Mucosa of stomach (tissue), 1 donor: ENCODE data around the gene MSRB3.

Experiments used
- H3K27me3 ChIP-seq: one replicate; pipeline ENCODE4 v1.7.0; 2013; ENCODE audit warnings: mild to moderate bottlenecking, low read length; ENCODE audit not compliant: control insufficient read depth, insufficient read depth
- H3K36me3 ChIP-seq: one replicate; pipeline ENCODE4 v1.7.0; 2013; ENCODE audit warnings: low read length; ENCODE audit not compliant: control insufficient read depth, insufficient read depth
- H3K4me1 ChIP-seq: one replicate; pipeline ENCODE4 v1.7.0; 2013; ENCODE audit warnings: mild to moderate bottlenecking, low read length; ENCODE audit not compliant: control insufficient read depth, insufficient read depth
- H3K4me3 ChIP-seq: one replicate; pipeline ENCODE4 v1.7.0; 2013; ENCODE audit warnings: low read length
- H3K9ac ChIP-seq: one replicate; pipeline ENCODE4 v1.7.0; 2013; ENCODE audit warnings: mild to moderate bottlenecking, low read length, moderate library complexity
- H3K9me3 ChIP-seq: one replicate; pipeline ENCODE4 v1.7.0; 2013; ENCODE audit warnings: mild to moderate bottlenecking, low read length, moderate library complexity; ENCODE audit not compliant: control insufficient read depth
- donor health status: Pancreatic carcinoma.

The MSRB3 gene

DNA sequence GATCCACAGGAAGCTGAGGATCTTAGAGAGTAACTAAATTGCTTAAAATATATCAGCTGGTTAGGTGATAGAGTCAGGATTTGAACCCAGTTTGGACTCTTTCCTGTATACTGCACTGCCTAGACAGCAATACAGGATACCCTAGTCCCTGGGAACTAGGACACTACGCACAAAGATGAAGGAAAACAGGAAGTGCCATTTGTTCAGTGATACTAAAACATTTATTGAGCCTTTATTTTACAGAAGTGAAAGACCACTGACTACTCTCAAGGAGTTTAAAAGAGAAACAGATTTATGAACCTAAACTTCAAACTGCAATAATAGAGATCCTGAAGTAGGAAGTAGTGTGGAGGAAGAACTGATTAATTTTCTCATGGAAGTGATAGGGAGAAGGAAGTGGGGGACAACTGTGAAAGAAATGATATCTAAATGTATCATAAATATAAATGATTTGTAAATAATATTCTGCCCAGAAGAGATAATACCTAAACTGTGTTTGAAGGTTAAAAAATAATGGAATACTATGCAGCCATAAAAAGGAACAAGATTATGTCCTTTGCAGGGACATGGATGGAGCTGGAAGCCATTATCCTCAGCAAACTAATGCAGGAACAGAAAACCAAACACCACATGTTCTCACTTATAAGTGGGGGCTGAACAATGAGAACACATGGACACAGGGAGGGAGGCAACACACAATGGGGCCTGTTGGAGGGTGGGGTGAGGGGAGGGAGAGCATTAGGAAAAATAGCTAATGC, 18.2 kb downstream of the MSRB3 start:
- H3K9me3 ChIP-seq, result no peaks in the 10 kb centered on the region
- no peak overlapping the region for H3K4me3 ChIP-seq
- H3K9ac ChIP-seq, result no peak overlapping the region
- H3K4me1 ChIP-seq, result no peaks in the 10 kb centered on the region
- no peaks in the 10 kb centered on the region for H3K36me3 ChIP-seq
- no peaks in the 10 kb centered on the region for H3K27me3 ChIP-seq

DNA sequence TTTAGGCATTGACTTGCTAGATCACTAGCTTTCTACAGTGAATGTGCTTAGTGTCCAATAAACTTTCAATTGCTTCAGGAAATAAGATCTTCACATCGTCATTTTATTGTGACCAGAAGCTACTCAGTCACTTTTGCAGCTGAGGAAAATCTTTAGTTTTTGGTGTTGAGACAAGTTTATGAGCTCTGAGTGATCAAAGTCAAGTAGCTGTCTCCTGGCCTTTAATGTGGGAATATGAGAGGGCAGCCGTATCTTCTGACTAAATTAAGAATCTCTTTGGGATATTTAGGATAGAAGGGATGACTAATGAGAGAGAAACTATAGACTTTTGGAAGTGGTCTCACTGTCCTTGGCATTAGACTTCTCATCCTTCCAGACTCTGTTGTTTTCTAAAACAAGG, 21.6 kb downstream of the MSRB3 start:
- H3K4me3 ChIP-seq, result no peak overlapping the region

DNA sequence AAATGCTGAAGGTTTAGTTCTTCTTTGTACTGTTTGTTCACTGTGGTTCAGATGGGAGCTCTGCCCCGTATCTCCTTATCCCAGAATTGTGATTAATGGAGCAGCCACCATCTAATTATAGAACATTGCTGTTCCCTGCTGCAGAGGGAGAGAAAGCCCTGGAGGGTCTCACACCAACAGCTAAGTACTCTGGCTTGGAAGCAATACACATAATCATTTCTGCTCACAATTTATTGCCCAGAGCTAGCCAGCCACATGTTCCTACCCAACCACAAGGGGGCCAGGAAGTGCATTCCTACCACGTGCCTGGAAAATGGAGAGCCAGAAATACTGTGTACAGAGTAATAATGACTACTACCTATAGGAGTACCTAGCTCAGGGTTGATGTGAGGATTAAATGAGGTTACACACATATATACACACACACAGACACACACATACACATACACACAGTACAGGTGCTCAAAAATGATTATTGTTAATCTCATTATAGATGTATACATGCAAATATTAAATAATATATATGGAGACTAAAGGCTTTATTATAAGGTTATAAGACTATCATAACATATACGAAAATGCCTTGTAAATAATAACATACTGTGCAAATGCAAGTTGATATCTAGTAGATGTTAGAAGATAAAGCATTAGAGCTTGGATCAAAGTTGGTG, 22.3 kb downstream of the MSRB3 start:
- H3K9ac ChIP-seq, result no peak overlapping the region
- no peaks in the 10 kb centered on the region for H3K36me3 ChIP-seq
- H3K9me3 ChIP-seq, result no peaks in the 10 kb centered on the region
- H3K27me3 ChIP-seq, result no peaks in the 10 kb centered on the region
- H3K4me3 ChIP-seq, result no peak overlapping the region
- H3K4me1 ChIP-seq, result no peaks in the 10 kb centered on the region

More for the DNA sequence above, 21.6 kb downstream of the MSRB3 start:
- Histone ChIP-seq H3K9ac (no peak overlapping the region), H3K27me3 (no peaks in the 10 kb centered on the region), H3K36me3 (no peaks in the 10 kb centered on the region), H3K9me3 (no peaks in the 10 kb centered on the region), H3K4me1 (no peaks in the 10 kb centered on the region)

DNA sequence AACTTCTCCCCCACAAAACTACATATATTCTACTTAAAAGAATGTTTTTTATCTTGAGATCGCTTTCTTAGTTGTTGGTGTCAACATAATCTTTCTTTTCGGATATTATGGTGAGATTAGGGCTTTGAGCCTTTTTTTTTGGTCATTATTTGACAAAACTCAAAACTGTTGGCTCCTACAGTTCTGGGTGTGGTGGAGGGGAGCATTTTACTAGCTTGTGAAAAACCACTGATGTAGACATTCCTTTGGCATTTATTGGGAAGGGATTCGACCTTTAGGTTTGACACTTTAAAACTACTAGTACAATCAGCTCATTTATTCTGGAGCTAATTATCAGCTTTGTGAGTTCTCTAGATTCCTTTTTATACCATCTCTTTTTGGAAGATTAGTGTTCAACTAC, 24.4 kb downstream of the MSRB3 start:
- Histone ChIP-seq H3K4me1 (no peaks in the 10 kb centered on the region), H3K27me3 (no peaks in the 10 kb centered on the region), H3K36me3 (no peaks in the 10 kb centered on the region), H3K9me3 (no peaks in the 10 kb centered on the region), H3K4me3 (no peak overlapping the region), H3K9ac (no peak overlapping the region)

DNA sequence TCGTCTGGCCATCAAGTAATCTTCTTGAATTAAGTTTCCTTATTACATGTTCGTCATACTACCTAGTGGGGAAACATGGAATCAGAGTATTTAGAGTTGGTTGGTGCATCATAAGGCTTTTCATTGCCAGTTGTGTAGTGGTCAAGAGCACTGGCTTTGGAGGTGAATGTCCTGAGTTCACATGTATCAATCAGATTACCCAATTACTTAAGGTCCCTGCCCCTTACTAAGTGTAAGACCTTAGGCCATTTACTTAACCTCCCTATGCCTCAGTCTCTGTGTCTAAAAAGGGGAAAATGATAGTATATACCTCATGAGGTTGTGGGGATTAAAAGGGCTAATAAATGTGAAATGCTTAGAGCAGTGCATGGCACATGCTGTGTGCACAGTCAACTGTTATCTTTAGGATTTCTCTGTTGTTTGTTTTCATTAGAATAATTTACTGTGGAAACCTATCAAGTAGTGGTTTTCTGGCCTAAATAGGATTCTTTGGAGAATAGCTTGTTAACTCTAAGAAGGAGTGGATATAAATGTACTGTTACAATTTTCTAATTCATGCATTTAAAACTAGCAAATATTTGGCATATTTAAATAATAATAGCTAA, 27.0 kb downstream of the MSRB3 start:
- Histone ChIP-seq H3K9me3 (no peaks in the 10 kb centered on the region), H3K9ac (no peak overlapping the region), H3K27me3 (no peaks in the 10 kb centered on the region), H3K4me1 (no peaks in the 10 kb centered on the region), H3K36me3 (no peaks in the 10 kb centered on the region), H3K4me3 (no peak overlapping the region)

DNA sequence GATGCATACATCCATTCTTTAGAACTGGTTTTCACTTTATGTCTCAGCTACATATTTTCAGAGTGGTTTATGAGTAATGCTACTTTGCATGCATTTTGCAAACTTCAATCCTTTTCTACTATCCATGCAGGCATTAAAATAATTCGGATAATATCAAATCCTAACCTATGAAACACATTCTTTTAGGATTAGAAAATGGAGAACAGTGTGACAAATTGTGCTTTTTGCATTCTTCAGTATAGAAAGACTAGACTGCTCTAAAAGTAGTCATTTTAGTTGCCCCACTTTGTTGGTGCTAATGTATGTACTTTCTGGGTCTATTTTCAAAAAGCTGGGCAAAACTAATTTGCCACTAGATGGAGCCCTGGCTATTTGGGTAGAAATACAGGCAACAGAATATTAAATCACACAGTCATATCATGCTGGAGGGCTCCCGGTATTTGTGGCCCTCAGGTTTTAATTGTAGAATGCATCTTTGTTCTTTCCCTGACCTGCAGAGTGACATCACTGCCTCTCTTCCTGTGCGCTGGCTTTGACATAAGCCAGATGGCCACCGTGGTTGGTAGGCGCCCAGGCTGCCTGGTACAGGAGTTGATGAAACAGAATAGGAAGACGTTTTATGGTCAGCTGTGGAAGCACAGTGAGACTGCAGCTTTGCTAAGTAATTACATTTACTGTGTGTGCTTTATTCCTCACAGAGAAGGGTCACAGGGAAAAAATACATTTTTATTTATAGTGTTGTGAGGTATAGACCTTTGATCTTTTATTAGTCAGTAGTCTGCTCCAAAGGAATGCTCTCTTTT, 28.1 kb downstream of the MSRB3 start:
- H3K4me3 ChIP-seq, result no peak overlapping the region
- H3K9me3 ChIP-seq, result no peaks in the 10 kb centered on the region
- H3K27me3 ChIP-seq, result no peaks in the 10 kb centered on the region
- no peaks in the 10 kb centered on the region for H3K36me3 ChIP-seq
- no peaks in the 10 kb centered on the region for H3K4me1 ChIP-seq
- H3K9ac ChIP-seq, result no peak overlapping the region

DNA sequence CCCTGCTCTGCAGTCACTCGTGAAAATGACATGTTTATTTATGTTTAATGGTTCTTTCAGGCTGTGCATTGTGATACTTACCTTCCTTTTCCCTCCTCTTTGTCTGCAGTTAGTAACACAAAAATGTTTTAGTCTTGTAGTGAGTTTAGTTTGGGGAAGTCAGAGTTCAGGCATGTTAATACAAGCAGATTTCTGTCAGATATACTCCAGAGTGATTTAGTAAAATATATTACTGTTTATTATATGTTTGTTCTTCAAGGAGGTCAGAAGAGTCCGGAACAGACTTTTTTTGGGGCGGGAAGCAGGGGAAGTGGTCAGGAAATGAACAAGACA, 28.7 kb downstream of the MSRB3 start:
- Histone ChIP-seq H3K27me3 (no peaks in the 10 kb centered on the region), H3K36me3 (no peaks in the 10 kb centered on the region), H3K4me1 (no peaks in the 10 kb centered on the region), H3K4me3 (no peak overlapping the region), H3K9me3 (no peaks in the 10 kb centered on the region), H3K9ac (no peak overlapping the region)

DNA sequence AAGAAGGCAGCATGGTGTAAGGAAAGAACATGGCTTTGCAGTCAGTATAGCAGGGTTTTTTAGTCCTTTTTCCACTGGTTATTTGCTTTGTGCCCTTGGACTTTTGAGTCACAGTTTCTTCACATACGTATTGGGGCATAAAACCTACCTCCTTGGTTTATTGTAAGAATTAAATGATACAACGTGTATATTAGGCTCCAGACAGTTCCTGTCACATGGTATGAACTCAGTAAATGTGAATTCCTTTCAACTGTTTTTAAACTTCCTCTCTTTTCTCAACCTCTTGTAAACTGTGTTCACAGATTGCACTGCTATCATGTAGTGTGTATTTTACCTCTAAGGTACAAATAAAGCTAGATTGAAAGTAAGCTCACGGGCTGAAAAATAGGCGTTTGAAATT, 29.5 kb downstream of the MSRB3 start:
- no peaks in the 10 kb centered on the region for H3K36me3 ChIP-seq
- no peaks in the 10 kb centered on the region for H3K9me3 ChIP-seq
- no peak overlapping the region for H3K4me3 ChIP-seq
- no peaks in the 10 kb centered on the region for H3K27me3 ChIP-seq
- H3K9ac ChIP-seq, result no peak overlapping the region
- no peaks in the 10 kb centered on the region for H3K4me1 ChIP-seq

DNA sequence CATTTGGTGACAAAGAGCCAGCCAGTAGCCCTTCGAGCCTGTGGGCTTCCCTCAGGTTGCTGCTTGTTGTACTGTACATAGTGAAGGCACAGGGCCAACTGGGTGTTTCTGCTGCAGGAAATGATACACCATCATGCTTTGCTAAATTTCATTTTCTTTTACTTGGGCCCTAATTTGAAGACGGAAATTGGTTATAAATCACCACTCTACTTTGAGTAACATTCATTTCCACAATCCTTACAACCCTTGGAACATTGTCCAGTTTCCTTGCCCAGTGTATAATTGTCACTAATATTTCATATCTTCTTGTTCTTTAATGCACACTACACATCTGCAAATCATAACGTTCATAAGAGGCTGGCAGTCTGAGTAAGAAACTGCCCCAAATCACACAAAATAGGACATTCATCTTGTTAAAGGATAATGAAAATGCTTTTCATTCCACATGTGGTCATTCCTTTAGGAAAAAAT, 30.2 kb downstream of the MSRB3 start:
- Histone ChIP-seq H3K9ac (no peak overlapping the region), H3K4me1 (no peaks in the 10 kb centered on the region), H3K27me3 (no peaks in the 10 kb centered on the region), H3K9me3 (no peaks in the 10 kb centered on the region), H3K4me3 (no peak overlapping the region), H3K36me3 (no peaks in the 10 kb centered on the region)

DNA sequence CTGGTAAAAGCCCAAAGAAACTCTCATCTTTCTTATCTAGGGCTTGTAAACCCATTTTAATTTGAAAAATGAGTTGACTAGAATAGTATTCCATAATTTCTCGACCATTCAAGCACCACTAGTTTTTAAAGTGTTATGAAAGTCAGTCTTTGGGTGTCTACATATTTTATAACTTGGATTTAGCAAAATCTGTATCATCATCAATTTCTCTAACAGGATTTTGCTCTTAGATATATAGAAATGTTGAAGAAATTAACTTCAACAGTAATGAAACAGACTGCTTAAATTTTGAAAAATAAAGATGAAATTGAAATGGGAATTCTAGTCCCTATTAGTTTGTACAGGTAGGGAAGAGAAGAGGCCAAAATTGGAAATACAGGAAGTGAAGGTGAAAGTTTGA, 32.8 kb downstream of the MSRB3 start:
- H3K4me1 ChIP-seq, result no peaks in the 10 kb centered on the region
- H3K9ac ChIP-seq, result no peak overlapping the region
- H3K4me3 ChIP-seq, result no peak overlapping the region
- no peaks in the 10 kb centered on the region for H3K27me3 ChIP-seq
- H3K9me3 ChIP-seq, result no peaks in the 10 kb centered on the region
- no peaks in the 10 kb centered on the region for H3K36me3 ChIP-seq

DNA sequence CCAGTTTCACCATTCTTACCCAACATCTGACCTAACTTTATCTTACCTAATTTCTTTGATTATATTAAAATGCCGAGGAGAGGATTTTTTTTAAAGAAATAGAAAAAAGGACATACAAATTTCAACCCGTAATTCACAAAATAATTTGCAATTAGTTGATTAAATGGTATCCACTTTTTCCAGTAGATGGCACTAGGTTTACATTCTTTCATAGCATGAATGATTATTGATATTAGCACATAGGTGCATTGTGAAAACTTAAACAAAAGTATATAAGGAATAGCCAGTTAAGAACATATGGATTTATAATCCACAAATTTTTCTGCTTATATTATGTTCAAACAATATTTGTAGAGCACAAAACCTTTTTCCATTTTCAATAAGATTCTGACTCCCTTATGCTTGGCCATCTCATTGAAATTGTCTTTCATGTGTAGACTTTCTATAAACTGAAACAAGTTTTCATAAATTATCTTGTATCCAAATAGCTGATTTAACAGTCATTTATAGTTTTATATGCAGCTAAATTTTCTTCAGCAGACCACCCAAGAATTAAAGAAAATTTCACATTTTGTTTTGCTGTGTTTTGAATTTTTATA, 35.3 kb downstream of the MSRB3 start:
- no peaks in the 10 kb centered on the region for H3K27me3 ChIP-seq
- no peak overlapping the region for H3K9ac ChIP-seq
- no peaks in the 10 kb centered on the region for H3K36me3 ChIP-seq
- H3K9me3 ChIP-seq, result no peaks in the 10 kb centered on the region
- H3K4me3 ChIP-seq, result no peak overlapping the region
- H3K4me1 ChIP-seq, result no peaks in the 10 kb centered on the region
